Tibial nerve (tissue), 3 donors: Measurements from ENCODE around the gene SINHCAF.

Experiments used
- CTCF ChIP-seq, 5 experiments: fragments of 200-600 bp in 3 of 5; fragments of 450-650 bp in 2 of 5; sonication (generic) in 3 of 5; IDR thresholded peaks; one replicate each; pipeline ENCODE4 v1.5.1; 2016 to 2019; ENCODE audit warnings: antibody characterized with exemption in 5 of 5, mild to moderate bottlenecking in 3 of 5, moderate library complexity in 2 of 5
- POLR2A ChIP-seq, 2 donors: fragments of 450-650 bp; IDR thresholded peaks; one replicate each; pipeline ENCODE4 v1.6.1; 2017; ENCODE audit warnings: antibody characterized with exemption in 2 of 2, mild to moderate bottlenecking in 2 of 2, moderate library complexity in 2 of 2

- TF ChIP-seq CTCF (IDR thresholded peaks at IDR 0.05) (no peak), POLR2A (IDR thresholded peaks at IDR 0.05) (no peak)
Measured at GRCh38 chr12:31233061-31233730, 92.8 kb downstream of the SINHCAF start.
